K562 treated with DMSO at 1 percent for 24 hours (cell line): ENCODE measurements around the gene ATF7IP. TPM values are rescaled to one million over a fixed set of nuclear protein-coding genes. Genes with fewer than 3 reads are reported as not detected.

ENCODE experiments used
- total RNA-seq: library from RNA; unstranded; fragments of 300-600 nt; gene quantifications from 2 replicates; pipeline ENCODE4 v1.2.3, GENCODE V29; 2022; ENCODE audit warnings: low read depth; ENCODE audit not compliant: insufficient read depth

Gene ATF7IP
- total RNA-seq = 6.6 and 8.6 TPM in 2 replicates

DNA sequence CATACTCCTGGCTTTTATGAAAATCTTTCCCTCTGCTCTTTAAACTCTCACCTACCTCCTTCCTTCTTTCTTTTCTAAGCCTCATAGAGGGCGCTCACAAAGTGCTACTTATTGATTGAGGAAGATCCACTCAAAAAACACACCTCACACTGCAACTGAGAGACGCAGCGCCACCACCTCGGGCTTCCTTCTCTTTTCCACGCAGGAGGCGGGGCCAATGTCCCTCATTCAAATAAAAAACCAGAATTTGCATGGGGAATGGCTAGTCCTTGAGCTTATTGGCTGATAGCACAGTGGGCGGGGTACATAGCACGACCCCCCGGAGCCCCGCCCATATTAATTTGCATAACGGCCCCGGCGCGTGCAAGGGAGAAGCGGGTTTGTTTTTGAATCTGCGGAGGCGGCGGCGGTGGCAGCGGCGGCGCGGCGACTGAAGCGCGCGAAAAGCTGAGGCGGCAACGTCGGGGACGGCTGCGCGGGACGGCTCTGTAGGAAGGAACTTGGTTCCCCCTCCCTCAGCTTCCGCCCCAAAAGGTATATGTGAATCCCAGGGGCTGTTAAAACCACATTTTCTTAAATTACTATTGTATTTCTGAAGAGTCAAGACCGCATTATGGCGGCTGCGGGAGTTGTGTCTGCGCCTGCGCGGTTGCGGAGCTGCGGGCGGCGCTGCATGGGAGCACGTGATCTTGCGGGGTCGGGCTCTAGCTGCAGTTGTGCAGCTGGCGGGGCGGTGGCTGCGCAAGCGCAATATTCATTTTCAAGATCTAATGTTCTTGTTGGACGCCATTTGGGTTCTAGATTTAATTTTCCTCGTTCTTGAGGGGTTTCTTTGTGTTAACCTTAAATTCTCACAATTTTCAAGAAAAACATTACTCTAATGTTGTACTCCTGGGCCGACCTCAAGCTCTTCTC lies at the start of gene ATF7IP:
ATF7IP (plus strand) TSS at position 389 of the 915 bp plus-strand sequence. CDS start 58,234 bp downstream, outside the sequence.

Other genes with a start within 250 kb of the ATF7IP start
- gene PLBD1, start 202.2 kb downstream of the ATF7IP start, total RNA-seq = 13.5 and 14.7 TPM in 2 replicates